Endothelial cell of umbilical vein (primary cell): Measurements from ENCODE around the gene CYP2F1. TPM values are rescaled to one million over a fixed set of nuclear protein-coding genes. Genes with fewer than 3 reads are reported as not detected.

Experiments
- BruUV-seq: library from RNA; stranded (reverse); fragments of 400-500 nt; replicated peaks from 2 replicates; lab custom pipeline; 2021; lab: Mats Ljungman, UMichigan
- CTCF ChIA-PET: fragments of 300-600, 350-600 bp; sonication (Branson Sonifier 250); formaldehyde crosslinking; loops from one replicate; lab custom pipeline; 2021; ENCODE audit warnings: antibody characterized with exemption, inconsistent platforms; lab: Charles Lee
- POLR2A ChIA-PET: fragments of 300-600, 350-600 bp; sonication (Branson Sonifier 250); formaldehyde crosslinking; loops from one replicate; lab custom pipeline; 2021; ENCODE audit warnings: antibody characterized with exemption, inconsistent platforms; lab: Charles Lee
- DNase-seq: peaks from one replicate; pipeline ENCODE4 v3.0.0-alpha.2; 2011; ENCODE audit warnings: low read depth, low spot score
- FAIRE-seq: peaks from 2 replicates; lab custom pipeline; 2011; peaks lifted over from hg19 to GRCh38; lab: Jason Lieb, UNC
- H2AFZ ChIP-seq: 2 replicates; pipeline ENCODE4 v1.6.0; 2012; ENCODE audit warnings: low read depth, low read length, control low read depth, inconsistent platforms
- H3K27ac ChIP-seq: 2 replicates; pipeline ENCODE4 v1.5.1; 2011; ENCODE audit warnings: low read depth, mild to moderate bottlenecking, control low read depth, low read length, moderate library complexity; ENCODE audit not compliant: insufficient read depth
- H3K27me3 ChIP-seq, 2 experiments: 2 replicates each; pipeline versions ENCODE4 v1.6.0 to v1.6.1; 2011; ENCODE audit warnings: low read length in 2 of 2, mixed read lengths in 1 of 2; ENCODE audit not compliant: control insufficient read depth in 2 of 2, insufficient read depth in 2 of 2
- H3K36me3 ChIP-seq, 2 experiments: 2 replicates in 1 of 2; 3 replicates in 1 of 2; pipeline ENCODE4 v1.5.1; 2011; ENCODE audit warnings: low read length in 2 of 2, mild to moderate bottlenecking in 1 of 2, moderate library complexity in 1 of 2; ENCODE audit not compliant: control insufficient read depth in 2 of 2, insufficient read depth in 2 of 2; ENCODE audit errors: extremely low read depth in 1 of 2
- H3K4me1 ChIP-seq: 3 replicates; pipeline ENCODE4 v1.5.1; 2011; ENCODE audit warnings: mild to moderate bottlenecking, low read length; ENCODE audit not compliant: control insufficient read depth, insufficient read depth; ENCODE audit errors: extremely low read depth
- H3K4me2 ChIP-seq: 2 replicates; pipeline ENCODE4 v1.6.1; 2011; ENCODE audit warnings: low read length, control low read depth, mixed read lengths; ENCODE audit not compliant: insufficient read depth
- H3K4me3 ChIP-seq, 3 experiments: fragments of 200-600 bp in 1 of 3; sonication (generic), shearing (Covaris generic) in 1 of 3; replicated peaks in 1 of 3; 2 replicates each; pipeline ENCODE4 v1.5.1; 2011 to 2016; ENCODE audit warnings: control low read depth in 3 of 3, low read length in 3 of 3, mild to moderate bottlenecking in 2 of 3, inconsistent platforms in 1 of 3, low read depth in 1 of 3, moderate library complexity in 1 of 3; ENCODE audit not compliant: insufficient read depth in 1 of 3
- H3K79me2 ChIP-seq: 2 replicates; pipeline ENCODE4 v1.6.0; 2012; ENCODE audit warnings: low read length, inconsistent platforms; ENCODE audit not compliant: control insufficient read depth, insufficient read depth
- H3K9ac ChIP-seq: replicated peaks from 2 replicates; pipeline ENCODE3; 2011; ENCODE audit warnings: low read length, control low read depth; ENCODE audit not compliant: insufficient read depth; ENCODE audit errors: extremely low read depth
- H3K9me1 ChIP-seq: replicated peaks from 3 replicates; pipeline ENCODE4 v1.6.0; 2011; ENCODE audit warnings: mild to moderate bottlenecking, low read length; ENCODE audit not compliant: control insufficient read depth, insufficient read depth; ENCODE audit errors: extremely low read depth
- H3K9me3 ChIP-seq: replicated peaks from 2 replicates; pipeline ENCODE4 v1.5.1; 2012; ENCODE audit warnings: low read length, inconsistent platforms; ENCODE audit not compliant: control insufficient read depth, insufficient read depth
- H4K20me1 ChIP-seq: replicated peaks from 2 replicates; pipeline ENCODE3; 2011; ENCODE audit warnings: mild to moderate bottlenecking, low read length; ENCODE audit not compliant: control insufficient read depth, insufficient read depth; ENCODE audit errors: extremely low read depth
- CTCF ChIP-seq, 2 donors: IDR thresholded peaks; 1 replicate in 1 of 2; 2 replicates in 1 of 2; pipeline ENCODE4 v1.5.1; 2011; ENCODE audit warnings: low read length in 2 of 2, mild to moderate bottlenecking in 2 of 2, moderate library complexity in 2 of 2, control low read depth in 1 of 2, inconsistent platforms in 1 of 2, low read depth in 1 of 2; ENCODE audit not compliant: insufficient read depth in 1 of 2; ENCODE audit errors: extremely low read depth in 1 of 2
- EZH2 ChIP-seq: IDR thresholded peaks from 2 replicates; pipeline ENCODE4 v1.6.1; 2012; ENCODE audit warnings: borderline replicate concordance, low read depth, mild to moderate bottlenecking, moderate library complexity, low read length, inconsistent platforms; ENCODE audit not compliant: severe bottlenecking
- FOS ChIP-seq: IDR thresholded peaks from 2 replicates; pipeline ENCODE4 v1.6.1; 2011; ENCODE audit warnings: mild to moderate bottlenecking, low read length, moderate library complexity, borderline replicate concordance; ENCODE audit not compliant: insufficient read depth
- GATA2 ChIP-seq: IDR thresholded peaks from 2 replicates; pipeline ENCODE4 v1.7.0; 2011; ENCODE audit warnings: low read depth, mild to moderate bottlenecking, moderate library complexity, mixed read lengths, low read length; ENCODE audit not compliant: insufficient read length, insufficient read depth
- JUN ChIP-seq: IDR thresholded peaks from 2 replicates; pipeline ENCODE4 v1.6.1; 2011; ENCODE audit warnings: borderline replicate concordance, low read depth; ENCODE audit not compliant: insufficient read length, insufficient read depth
- MAX ChIP-seq: IDR thresholded peaks from 2 replicates; pipeline ENCODE4 v1.6.1; 2011; ENCODE audit not compliant: insufficient read depth, insufficient read length
- MYC ChIP-seq: IDR thresholded peaks from one replicate; pipeline ENCODE4 v1.6.1; 2011; ENCODE audit warnings: mild to moderate bottlenecking, low read depth, low read length
- POLR2A ChIP-seq: IDR thresholded peaks from 2 replicates; pipeline ENCODE4 v1.6.1; 2012; ENCODE audit warnings: low read depth, mild to moderate bottlenecking, control low read depth, low read length
- POLR2AphosphoS5 ChIP-seq: IDR thresholded peaks from 2 replicates; pipeline ENCODE4 v1.6.1; 2012; ENCODE audit warnings: low read depth, mild to moderate bottlenecking, control low read depth, low read length, moderate library complexity; ENCODE audit not compliant: insufficient read depth
- dilution Hi-C: fragments of 300-500 bp; cut with MboI; formaldehyde crosslinking; loops from one replicate; pipeline ENCODE4 v1.15.0; 2019; ENCODE audit warnings: low sequenced_read_pairs; ENCODE audit not compliant: extremely low pct_ligation_motif_present
- intact Hi-C: fragments of 100-400 bp; cut with micrococcal nuclease; formaldehyde crosslinking; loops from one replicate; pipeline ENCODE4 v1.10.0; 2022
- polyA plus RNA-seq, 4 experiments: library from polyadenylated mRNA; depleted of rRNA in 3 of 4; stranded (reverse) in 3 of 4; unstranded in 1 of 4; fragments of >200 nt; gene quantifications; 2 replicates each; pipeline versions ENCODE4 v1.2.1 to v1.2.3, GENCODE V29; 2011 to 2012; ENCODE audit warnings: missing spikeins in 1 of 4
- total RNA-seq: library from RNA; stranded (reverse); gene quantifications from 2 replicates; pipeline ENCODE4 v1.2.3, GENCODE V29; 2021

The CYP2F1 gene
- total and polyA plus RNA-seq, 2 donors (not counting 3 experiments of a cell fraction or from before 2014, with no cell fraction given) = not detected

- DNase-seq (no peak), FAIRE-seq (no peak)
- no peak overlapping the region for H3K4me3 ChIP-seq
- POLR2A ChIA-PET = no interaction called here
- no peaks in the 10 kb centered on the region for H3K9me1 ChIP-seq
- dilution Hi-C loops = no loop called here
- H3K4me1 ChIP-seq = no peaks in the 10 kb centered on the region
- peaks cover 0 to 2% of the 10 kb centered on the region in 2 experiments for H3K27me3 ChIP-seq
- no peaks in the 10 kb centered on the region for H3K9me3 ChIP-seq
- H4K20me1 ChIP-seq = no peaks in the 10 kb centered on the region
- H3K9ac ChIP-seq = no peak overlapping the region
- TF ChIP-seq MYC (no peak), EZH2 (no peak), JUN (no peak), GATA2 (no peak), POLR2AphosphoS5 (no peak), MAX (no peak), FOS (no peak), CTCF (IDR thresholded peaks at IDR 0.05; ENCODE audit: extremely low read depth in 1 of 2, insufficient read depth in 1 of 2, low read depth in 1 of 2, low read length in 2 of 2) (no peak), POLR2A (no peak)
- H3K79me2 ChIP-seq = no peaks in the 10 kb centered on the region
- CTCF ChIA-PET = interaction anchor here (1.4 kb wide), 1 partner anchor 12 kb away, joined by 11 read pairs; no protein-coding TSS in a partner anchor
- no peak overlapping the region for H3K4me2 ChIP-seq
- BruUV-seq = no TSS peak
- intact Hi-C loops = no loop called here
- no peak overlapping the region for H2AFZ ChIP-seq
- H3K36me3 ChIP-seq = no peaks in the 10 kb centered on the region
- H3K27ac ChIP-seq = no peak overlapping the region
These were observed 42.0 kb downstream of the CYP2F1 start for GRCh38 chr19:41156207-41156606.
